GM20431 (cell line): ENCODE results near the gene JDP2.
"Not testable (repeated sequence)": the region's sequence is repeated elsewhere in the genome, so short reads cannot be mapped to it uniquely, and the experiment has no call there.

Source experiments
- in situ Hi-C: fragments of 300-500 bp; cut with MseI, MboI; formaldehyde crosslinking; loops from one replicate; pipeline ENCODE4 v1.15.0; 2020; ENCODE audit warnings: low sequenced_read_pairs; ENCODE audit not compliant: unreplicated experiment

The JDP2 gene, protein sequence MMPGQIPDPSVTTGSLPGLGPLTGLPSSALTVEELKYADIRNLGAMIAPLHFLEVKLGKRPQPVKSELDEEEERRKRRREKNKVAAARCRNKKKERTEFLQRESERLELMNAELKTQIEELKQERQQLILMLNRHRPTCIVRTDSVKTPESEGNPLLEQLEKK

DNA sequence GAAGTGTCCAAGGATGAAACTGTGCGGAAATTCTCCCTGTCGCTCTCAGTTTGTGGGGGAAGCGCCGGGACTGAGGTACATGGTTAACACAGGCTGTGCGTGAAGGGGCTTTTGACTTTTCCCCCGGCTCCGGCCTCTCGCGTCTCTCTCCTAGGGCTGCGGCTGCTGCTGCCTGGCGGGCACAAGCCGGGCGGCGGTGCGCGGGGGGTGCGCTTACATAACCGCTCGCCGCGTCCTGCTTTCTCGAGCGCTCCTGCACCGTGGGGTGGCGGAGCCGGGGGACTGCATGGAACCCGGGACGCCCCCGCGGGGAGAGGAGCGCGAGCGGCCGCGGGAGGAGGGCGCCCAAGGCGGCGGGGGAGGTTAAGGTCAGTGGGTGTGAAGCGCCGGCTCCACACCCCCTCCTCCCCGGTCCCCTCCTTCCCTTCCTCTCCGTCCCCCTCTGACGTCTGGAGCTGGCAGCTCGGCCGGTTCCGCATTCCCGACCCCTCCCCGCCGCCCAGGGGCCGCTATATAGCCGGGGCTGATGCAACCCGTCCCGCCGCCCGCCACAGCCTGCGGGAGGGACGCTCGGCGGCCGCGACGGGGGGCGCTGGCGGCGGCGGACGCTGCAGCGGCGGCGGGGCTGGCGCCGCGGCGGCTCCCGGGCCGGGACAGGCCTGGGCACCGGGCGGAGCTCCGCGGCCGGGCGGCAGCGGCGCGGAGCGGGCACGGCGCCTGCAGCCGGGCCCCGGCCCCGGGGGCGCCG, at the start of gene JDP2:
JDP2 (plus strand) TSS at position 541 of the 748 bp plus-strand sequence. CDS start 9,899 bp downstream, outside the sequence.
- in situ Hi-C loops, result no loop called here

DNA sequence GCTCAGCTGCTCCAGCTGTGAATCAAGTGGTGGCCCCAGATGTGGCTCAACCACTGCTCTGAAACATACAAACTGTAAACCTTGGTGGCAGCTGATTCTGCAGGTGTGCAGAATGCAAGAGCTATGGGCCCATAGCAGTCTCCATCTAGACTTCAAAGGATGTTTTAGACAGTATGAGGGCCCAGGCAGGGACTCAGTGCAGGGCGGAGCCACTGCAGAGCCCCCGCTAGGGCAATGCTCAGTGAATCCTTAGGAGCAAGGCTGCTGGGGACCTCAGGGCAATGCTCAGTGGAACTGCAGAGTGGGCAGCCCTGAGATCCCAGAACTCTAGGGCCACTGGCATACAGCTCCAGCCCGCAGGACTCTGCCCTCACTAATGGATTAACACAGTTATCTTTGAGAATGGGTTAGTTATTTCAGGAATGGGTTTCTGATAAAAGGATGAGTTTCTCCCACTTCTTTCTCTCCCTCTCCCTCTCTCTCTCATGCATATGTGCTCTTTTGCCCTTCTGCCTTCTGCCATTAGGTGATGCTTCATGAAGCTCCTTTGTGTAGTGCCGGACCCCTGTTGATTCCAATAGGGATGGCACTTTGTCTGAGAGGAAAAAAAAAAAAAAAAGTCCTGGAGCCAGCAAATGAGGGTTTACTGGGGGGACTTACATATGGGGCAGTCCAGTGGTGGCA, 48.4 kb upstream of the JDP2 start:
- in situ Hi-C loops, result no loop called here

DNA sequence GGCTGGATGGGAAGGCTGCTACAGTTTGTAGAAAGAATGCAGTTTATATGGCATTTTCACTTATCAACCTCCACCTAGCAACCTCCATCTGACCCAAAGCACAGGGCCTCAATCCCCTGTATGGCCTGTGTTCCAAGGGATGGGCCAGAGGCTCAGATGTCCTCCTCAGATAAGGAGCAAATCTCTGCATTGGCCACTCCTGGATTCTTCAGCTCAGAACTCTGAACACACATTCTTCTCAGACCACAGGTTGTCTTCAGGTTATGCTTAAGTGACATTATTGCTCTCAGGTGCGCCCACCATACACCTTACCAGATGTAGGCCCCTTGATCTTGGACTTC, 47.9 kb upstream of the JDP2 start:
- in situ Hi-C loops, result no loop called here

DNA sequence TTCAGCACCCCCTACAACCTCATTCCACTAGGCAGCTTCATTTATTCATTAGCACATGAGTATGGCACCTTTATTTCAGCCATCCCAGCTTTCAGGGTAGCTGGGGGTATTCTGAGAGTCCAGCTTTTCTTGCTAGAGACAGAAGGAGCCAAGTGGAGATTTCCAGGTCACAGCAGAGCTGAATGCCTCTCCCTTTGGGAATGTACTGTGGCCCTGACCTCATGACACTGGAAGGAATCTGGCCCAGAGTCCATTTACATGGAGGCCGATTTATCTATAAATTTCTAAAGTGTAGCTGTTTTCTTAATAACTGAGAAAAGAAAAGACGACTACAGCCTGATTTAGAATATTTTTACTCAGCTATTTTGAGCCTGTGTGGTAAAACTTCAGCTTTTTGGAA, 47.2 kb upstream of the JDP2 start:
- in situ Hi-C loops, result no loop called here

DNA sequence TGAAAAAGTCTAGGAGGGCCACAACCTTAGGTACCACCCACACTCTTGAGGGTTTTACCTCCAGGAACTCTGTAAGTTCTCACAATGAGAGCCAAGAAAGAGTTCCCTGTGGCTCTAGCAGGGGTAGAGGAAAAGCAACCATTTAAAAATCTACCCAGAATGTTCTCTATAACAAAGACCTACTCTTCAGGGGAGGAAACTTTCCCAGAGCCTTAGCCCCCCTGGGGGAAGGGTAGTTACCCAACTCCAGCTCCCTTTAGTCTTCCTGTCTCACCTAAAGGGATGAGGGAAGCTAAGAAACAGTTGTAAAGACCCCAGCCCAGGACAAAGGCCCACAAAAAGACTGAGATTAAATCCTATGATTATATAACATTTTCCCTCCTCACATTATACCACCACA, 46.2 kb upstream of the JDP2 start:
- in situ Hi-C loops, result no loop called here

DNA sequence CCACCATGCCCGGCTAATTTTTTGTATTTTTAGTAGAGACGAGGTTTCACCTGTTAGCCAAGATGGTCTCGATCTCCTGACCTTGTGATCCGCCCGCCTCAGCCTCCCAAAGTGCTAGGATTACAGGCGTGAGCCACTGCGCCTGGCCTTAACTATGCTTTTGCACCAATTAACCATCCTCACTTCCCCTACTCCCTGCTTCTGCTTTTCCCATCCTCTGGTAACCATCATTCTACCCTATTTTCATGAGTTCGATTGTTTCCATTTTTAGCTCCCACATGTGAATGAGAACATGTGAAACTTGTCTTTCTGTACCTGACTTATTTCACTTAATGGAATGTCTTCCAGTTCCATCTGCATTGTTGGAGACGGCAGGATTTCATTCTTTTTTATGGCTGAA, 44.6 kb upstream of the JDP2 start:
- in situ Hi-C loops, result not testable (repeated sequence)

DNA sequence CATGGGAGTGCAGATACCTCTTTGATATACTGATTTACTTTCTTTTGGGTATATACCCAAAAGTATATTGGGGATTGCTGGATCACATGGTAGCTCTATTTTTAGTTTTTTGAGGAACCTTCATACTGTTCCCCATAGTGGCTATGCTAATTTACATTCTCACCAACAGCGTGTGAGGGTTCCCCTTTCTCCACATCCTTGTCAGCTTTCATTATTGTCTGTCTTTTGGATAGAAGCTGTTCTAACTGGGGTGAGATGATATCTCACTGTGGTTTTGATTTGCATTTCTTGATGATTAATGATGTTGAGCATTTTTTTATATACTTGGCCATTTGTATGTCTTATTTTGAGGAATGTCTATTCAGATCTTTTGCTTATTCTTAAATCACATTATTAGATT, 44.1 kb upstream of the JDP2 start:
- in situ Hi-C loops, result no loop called here

DNA sequence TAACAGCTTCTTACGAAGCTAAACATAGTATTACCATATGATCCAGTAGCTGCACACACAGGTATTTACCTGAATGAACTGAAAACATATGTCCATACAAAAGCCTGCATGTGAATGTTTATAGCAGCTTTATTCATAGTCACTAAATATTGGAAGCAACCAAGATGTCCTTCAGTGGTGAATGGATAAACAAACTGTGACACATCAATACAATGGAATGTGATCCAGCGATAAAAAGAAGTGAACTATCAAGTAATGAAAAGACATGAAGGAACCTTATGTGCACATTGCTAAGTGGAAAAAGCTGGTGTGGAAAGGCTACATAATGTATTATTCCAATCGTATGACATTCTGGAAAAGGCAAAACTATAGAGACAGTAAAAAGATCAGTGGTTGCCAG, 38.1 kb upstream of the JDP2 start:
- in situ Hi-C loops, result no loop called here

DNA sequence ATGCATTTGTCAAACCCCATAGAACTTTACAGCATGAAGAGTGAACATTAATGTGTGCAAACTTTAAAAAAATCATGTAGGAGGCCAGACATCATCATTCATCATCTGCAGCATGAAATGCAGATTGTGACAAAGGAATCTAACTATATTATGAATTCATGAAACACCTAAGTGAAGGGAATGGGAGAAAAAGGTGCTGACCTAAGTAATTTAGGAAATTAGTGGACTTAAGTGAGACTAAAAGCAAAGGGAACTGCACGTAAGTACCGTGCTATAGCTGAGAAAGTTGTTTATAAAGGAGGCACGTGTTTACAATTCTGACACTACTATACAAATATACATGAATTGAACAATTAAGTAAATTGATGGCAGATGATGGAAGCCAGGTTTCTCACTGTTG, 37.6 kb upstream of the JDP2 start:
- in situ Hi-C loops, result no loop called here

DNA sequence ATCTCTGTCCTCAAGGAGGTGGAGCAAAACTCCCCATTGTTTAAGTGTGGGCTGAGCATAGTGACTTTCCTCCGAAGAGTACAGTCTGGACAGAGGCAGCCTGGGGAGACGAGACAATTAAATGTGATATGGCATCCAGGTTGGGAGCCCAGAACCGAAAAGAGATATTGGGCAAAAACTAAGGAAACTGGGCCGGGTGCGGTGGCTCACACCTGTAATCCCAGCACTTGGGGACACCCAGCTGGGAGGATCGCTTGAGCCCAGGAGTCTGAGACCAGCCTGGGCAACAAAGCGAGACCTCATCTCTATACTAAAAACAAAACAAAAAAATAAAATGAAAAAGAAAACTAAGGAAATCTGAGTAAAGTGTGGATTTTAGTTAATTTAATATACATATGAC, 35.9 kb upstream of the JDP2 start:
- in situ Hi-C loops, result no loop called here

DNA sequence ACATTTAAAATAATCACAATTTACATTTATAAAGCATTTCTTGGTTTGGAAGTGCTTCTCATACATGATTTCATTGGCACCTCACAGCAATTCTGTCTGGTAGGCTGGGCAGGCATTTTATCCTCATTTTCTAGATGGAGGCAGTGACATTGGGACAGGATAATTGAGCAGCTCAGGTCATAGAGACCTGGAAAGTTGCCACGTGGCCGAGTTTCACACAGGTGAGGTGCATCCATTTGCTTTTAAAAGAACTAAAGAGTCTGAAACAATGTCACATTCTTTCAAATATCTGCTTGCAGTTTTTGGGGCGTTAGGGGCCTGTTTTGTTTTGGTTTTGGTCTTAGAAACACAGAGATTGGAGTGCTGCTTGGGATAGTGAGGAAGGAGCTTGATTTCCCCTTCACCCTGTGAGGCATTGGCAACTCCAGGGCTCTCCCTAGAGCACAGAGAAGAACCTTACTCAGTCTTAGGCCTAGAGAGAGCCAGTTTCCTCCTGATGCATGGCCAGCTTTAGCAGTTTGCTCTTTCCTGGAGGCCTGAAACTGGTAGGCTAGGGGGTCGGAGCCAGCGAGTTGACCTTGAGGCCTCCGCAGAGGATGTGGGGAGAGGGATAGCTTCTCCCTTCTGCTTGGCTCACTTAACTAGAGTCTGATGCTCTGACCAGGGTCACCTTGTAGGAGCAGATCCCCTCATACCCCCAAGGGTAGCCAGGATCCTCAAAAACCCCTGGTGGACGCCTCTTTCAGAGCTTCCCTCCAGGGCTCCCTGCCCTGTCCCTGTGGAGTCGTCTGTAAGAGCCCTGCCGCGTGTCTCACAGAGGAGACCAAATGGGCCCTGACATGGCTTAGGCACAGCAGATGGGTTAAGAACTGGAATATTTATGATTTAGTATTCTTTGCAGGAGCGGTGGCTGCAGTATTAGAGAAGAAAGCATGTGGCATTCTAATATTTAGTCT, 34.9 kb upstream of the JDP2 start:
- in situ Hi-C loops, result no loop called here

DNA sequence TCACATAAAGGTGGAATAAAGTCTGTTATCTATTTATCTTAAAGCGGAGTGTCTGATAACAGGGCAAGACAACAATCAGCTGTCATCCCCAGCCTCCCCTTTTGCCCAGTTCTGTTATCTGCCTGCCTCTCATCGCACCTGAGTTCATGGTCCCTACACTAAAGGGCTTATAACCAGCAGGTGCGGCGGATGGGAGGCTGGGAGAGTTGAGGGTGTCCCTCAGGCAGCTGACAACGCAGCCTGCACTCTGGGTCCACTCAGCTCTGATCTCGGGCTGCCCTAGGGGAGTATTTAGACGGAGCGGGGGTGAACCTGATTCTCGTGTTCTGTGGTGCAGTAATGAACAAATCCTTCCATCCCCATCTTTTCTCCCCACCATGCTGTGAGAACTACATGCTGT, 34.0 kb upstream of the JDP2 start:
- in situ Hi-C loops, result no loop called here

DNA sequence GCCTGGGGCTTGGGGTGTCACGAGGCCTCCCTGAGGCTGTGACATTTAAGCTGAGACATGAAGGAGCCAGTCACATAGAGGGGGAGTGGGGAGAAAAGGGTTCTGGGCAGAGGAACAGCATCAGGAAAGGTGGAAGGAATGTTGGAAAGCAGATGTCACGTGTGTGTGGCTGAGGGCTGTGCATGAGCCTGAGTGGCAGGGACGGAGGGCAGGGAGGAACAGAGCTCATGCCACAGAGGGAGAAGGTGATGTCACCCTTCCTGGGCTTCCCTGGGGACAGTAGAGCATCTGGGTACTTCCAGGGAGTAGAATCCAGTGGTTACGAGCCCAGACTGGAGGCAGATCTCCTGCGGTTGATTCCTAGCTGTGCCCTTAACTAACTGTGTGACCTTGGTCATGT, 32.0 kb upstream of the JDP2 start:
- in situ Hi-C loops, result no loop called here

DNA sequence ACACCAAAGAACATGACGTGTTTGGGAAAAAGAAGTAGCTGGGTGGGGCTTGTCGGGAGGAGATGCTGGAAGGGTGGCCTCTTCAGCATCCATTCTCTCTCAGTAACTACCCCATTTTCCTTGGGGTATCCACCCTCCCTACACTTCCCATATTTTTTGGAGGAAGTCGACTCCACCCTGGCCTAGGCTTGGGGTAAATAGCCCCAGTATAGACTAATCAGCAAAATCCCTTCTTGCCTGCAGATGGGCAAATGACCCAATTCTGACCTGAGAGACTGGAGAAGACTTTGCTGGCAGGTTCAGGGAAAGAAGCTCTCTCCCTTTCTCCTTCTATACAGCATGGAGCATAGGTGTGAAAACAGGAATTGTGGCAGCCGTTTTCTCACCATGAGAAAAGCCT, 28.5 kb upstream of the JDP2 start:
- in situ Hi-C loops, result no loop called here

DNA sequence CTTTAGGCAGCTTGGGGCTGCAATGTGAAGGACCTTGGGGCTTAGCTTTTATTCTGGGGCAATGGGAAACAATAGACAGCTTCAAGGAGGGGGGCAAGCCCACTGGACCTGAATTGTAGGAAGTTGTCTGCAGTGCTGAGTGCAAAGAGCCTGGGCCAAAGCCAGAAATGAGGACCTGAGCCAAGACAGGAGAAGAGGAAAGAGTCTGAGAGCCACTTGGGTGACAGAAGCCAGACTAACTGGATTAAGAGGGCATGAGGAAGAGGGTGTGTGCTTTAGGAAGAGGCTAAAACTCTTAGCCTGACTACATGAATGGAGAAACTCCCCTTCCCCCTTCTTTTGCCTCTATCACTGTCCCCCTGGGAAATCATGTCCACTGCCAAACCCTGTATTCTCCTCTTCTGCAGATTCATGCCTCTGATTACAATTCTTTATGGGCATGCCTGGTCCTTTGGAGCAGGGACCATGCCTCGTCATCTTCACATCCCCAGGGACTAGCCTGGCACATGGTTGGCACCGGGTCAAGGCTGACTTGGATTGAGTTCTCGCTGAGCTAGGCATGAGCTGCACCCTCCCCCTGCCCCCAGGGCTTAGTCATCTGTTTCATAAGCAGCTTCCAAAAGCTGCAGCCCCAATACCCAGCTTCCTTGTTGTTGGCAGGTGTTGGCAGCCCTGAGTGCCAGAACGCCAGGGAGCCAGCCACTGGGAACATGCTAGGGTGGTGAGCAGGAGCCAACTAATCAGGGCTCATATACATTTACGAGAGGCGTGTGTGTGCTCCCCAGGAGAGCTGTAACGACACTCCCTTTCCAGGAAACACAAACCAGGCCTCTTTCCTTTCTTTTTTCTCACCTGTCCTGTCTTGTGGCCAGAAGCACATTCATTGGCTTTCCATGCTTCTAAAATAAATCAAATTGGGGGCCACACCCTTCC, 27.7 kb upstream of the JDP2 start:
- in situ Hi-C loops, result no loop called here

DNA sequence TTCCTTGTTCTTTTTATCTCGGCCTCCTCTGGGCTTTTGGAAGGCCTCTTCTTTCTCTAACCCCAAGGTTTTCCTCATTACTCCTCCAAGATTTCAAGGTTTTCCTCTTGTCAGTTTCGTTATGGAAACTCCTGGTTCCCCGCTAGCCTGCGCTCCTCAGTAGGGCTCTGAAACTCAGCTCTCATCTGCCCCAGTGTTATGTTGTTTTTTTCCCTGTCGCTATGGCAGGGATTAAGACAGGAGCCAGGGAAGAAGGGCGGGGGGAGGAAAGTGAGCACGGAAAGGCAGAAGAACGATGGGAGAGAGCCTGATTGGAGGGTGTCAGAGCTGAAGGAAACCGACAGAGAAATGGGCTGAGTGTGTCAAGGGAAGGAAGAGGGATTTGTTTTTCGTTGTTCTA, 26.5 kb upstream of the JDP2 start:
- in situ Hi-C loops, result no loop called here

DNA sequence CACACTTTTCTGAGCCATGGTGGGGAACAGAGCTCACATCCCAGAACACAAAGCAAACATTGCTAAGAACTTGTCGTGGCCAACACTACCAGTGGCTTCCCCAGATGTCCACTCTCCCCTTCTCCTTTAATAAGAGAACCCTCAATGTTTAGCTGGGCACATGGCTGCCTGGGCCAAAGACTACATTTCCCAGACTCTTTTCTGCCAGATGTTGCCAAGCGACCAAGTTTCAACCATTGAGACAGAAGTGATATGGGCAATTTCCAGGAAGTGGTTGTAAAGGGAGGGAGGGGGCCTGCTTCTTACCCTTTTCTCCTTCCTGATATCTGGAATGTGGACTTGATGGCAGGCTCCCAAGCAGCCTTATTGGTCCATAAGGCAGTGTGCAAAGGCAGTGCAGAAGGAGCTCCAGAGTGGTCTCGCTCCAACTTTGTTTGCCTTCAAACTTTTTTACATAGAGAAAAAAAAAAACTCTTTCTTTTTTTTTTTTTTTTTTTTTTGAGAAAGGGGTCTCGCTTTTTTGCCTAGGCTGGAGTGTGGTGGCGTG, 24.9 kb upstream of the JDP2 start:
- in situ Hi-C loops, result no loop called here

DNA sequence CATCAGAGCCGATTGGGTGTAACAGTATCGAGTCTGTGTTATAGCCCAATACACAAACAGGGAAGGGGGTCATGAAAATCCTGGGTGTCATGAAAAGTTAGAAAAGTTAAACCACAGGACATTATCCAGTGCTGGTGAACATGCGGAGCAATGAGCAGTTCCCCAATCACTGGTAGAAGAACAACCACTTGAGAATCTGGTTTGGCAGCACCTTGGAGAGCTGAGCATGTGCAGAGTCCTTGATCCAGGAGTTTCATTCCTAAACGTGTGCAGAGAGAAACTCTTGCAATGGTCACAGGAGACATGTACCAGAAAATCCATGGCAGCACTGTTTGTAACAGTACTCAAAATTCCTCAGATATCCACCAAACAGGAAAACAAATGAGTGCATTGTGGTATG, 23.0 kb upstream of the JDP2 start:
- in situ Hi-C loops, result no loop called here

DNA sequence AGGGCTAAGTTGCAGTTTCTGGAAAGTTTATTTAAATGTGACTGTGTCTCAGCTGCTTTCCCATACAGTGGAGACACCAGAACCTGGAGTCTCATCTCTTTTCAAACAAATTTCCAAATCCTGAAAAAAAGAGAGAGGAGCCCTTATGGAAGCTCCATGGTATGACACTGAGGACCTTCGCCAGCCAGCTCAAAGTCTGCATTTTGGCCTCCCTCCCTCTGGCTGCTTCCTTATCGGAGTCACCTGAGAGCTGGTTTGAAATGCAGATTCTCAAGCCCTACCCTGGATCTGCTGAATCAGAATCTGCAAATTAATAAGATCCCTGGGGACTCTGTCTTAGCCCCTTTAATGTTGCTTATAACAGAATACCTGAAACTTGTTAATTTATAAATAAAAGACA, 21.7 kb upstream of the JDP2 start:
- in situ Hi-C loops, result no loop called here
